HFF-Myc (cell line): ENCODE data around the gene CCNYL1.
"Not testable (repeated sequence)": the region's sequence is repeated elsewhere in the genome, so short reads cannot be mapped to it uniquely, and the experiment has no call there.

Experiments
- DNase-seq: peaks from one replicate; pipeline ENCODE4 v3.0.0-alpha.2; 2011; ENCODE audit warnings: low read depth; ENCODE audit errors: extremely low read depth
- H3K4me3 ChIP-seq: replicated peaks from 2 replicates; pipeline ENCODE4 v1.5.1; 2011; ENCODE audit warnings: low read depth, mild to moderate bottlenecking, control low read depth, low read length
- CTCF ChIP-seq: IDR thresholded peaks from 2 replicates; pipeline ENCODE4 v1.5.1; 2012; ENCODE audit warnings: mild to moderate bottlenecking, low read depth, low read length, control low read depth; ENCODE audit errors: missing control alignments

The CCNYL1 gene

DNA sequence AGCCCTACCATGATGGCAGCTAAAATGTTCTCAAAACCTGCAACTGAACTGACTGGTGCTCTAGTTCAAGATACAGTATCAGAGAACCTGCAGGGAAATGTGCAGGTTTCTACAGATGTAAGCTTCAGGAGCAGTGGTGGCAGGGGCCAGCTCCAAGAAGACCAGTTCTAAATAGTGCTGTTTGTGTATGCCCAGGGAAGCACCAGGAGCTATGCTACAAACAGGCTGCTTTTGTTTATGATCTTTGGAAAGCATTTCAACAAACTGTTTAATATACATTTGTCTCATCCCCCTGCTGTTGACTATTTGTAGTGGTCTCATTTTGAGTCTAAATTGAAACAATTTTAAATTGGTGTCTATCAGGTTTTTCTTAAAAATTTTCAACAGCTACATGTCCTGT lies 37.6 kb downstream of the CCNYL1 start:
- TF ChIP-seq CTCF = no peak
- no peak for DNase-seq

GRCh38 chr2:207749873-207750272 lies 38.4 kb downstream of the CCNYL1 start:
- TF ChIP-seq CTCF = no peak
- H3K4me3 ChIP-seq = no peak overlapping the region
- DNase-seq = no peak

More for the DNA sequence above, 37.6 kb downstream of the CCNYL1 start:
- H3K4me3 ChIP-seq = no peak overlapping the region

GRCh38 chr2:207750345-207750744 lies 38.9 kb downstream of the CCNYL1 start:
- TF ChIP-seq CTCF = no peak
- no peak for DNase-seq
- H3K4me3 ChIP-seq = no peak overlapping the region

- no peak for DNase-seq
Observed at GRCh38 chr2:207750876-207751275, 39.4 kb downstream of the CCNYL1 start.

GRCh38 chr2:207753688-207754087 lies 42.2 kb downstream of the CCNYL1 start:
- H3K4me3 ChIP-seq, DNase-seq: not testable (repeated sequence)

More at GRCh38 chr2:207750876-207751275, 39.4 kb downstream of the CCNYL1 start:
- TF ChIP-seq CTCF = no peak
- H3K4me3 ChIP-seq = no peak overlapping the region

DNA sequence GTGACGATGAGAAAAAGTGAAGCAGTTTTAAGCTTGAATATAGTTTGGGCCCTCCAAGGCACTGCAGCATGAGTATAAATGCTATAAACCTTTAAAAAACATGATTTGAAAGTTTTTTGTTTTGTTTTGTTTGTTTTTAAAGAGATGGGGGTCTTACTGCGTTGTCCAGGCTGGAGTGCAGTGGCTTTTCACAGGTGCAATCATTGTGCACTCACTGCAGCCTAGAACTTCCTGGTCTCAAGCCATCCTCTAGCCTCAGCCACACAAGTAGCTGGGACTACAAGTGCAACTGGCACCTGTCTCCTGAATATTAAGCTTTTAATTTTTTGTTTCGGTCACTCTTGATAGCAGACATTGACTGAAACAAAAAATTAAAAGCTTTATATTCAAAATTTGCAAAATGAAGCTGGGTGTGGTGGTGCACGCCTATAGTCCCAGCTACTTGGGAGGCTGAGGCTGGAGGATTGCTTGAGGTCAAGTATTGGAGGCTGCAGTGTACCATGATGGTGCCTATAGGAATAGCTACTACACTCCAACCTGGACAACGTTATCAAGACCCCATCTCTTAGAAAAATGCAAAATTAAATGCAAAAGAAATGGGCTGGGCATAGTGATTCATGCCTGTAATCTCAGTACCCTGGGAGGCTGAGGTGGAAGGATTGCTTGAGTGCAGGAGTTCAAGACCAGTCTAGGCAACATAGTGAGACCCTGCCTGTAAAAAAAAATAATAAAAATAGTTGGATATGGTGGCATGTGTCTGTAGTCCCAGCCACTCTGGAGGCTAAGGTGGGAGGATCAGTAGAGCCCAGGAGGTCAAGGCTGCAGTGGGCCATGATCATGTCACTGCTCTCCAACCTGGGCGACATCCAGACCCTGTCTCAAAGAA lies 43.3 kb downstream of the CCNYL1 start:
- TF ChIP-seq CTCF = no peak
- H3K4me3 ChIP-seq = no peak overlapping the region
- no peak for DNase-seq

DNA sequence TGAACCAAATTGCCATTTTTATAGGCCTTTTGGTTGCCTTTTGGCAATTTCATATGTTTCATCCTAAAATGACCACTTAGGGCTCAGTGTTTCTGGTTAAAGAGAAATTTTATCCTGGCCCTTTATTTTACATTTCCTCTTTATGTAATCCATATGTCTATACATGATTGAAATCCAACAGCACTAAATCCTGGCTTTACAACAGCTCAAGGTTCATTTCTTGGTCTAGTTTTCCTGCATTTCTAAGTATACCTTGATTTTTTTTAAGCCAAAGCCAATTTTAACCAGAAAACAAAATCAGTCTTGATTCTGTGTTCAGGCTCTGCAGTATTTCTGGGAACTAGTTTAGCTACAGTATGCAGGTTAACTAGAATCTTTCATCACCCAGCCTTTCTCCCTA lies 46.6 kb downstream of the CCNYL1 start:
- H3K4me3 ChIP-seq = no peak overlapping the region
- TF ChIP-seq CTCF = no peak
- no peak for DNase-seq
